T47D (cell line): ENCODE results near the gene USP33.
"Not testable (repeated sequence)": the region's sequence is repeated elsewhere in the genome, so short reads cannot be mapped to it uniquely, and the experiment has no call there.

Source experiments
- DNase-seq, 2 experiments: peaks; one replicate each; pipeline versions ENCODE4 v3.0.0 to v3.0.0-alpha.2; 2011 to 2012; ENCODE audit warnings: low read depth in 1 of 2, low spot score in 1 of 2
- JUND ChIP-seq: IDR thresholded peaks from 2 replicates; pipeline ENCODE4 v1.6.1; 2012; ENCODE audit warnings: low read depth
- in situ Hi-C: cut with HindIII; loops from 2 replicates; pipeline ENCODE4 v1.10.0; 2016; ENCODE audit warnings: low sequenced_read_pairs, low pct_unique_long_range_greater_than_20kb

The USP33 gene

DNA sequence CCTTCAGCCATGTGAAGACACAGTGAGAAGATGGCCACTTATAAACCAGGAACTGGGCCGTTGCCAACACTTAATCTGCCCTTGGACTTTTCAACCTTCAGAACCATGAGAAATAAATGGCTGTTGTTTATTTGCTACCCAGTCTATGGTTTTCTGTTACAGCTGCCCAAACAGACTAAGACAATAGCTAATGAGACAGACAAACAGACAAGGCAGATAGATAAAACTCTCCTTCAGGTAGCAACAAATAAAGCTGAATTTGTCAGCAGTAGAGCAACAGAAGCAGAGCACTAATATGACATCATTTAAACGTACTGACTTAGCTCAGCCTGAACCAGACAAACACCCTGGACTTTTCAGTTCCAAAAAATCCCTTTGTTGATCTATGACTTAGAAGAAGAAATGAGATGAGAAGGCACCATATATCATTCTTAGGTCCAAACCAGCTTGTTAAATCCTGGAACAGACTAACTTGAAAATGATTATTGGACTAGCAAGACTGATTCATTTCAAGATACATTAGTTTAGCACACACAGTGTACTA lies 104.1 kb downstream of the USP33 start:
- no peak for TF ChIP-seq JUND
- DNase-seq = peak in 1 of 2 experiments; percentile 44
- in situ Hi-C loops = no loop called here

GRCh38 chr1:77652970-77653516 lies 106.6 kb downstream of the USP33 start:
- no peak for DNase-seq
- in situ Hi-C loops = no loop called here
- TF ChIP-seq JUND = no peak

DNA sequence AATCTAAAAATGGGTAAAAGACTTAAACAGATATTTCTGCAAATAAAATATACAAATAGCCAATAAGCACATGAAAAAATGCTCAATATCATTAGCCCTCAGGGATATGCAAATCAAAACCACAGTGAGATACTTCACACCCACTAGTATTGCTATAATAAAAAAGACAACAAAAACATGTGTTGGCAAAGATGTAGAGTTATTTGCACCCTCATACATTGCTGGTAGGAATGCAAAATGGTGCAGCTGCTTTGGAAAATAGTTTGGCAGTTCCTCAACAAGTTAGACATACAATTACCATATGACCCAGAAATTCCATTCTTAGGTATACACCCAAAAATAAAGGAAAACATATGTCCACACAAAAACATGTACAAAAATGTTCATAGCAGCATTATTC lies 107.4 kb downstream of the USP33 start:
- in situ Hi-C loops = no loop called here
- TF ChIP-seq JUND = no peak
- no peak for DNase-seq

GRCh38 chr1:77649127-77649526 lies 110.5 kb downstream of the USP33 start:
- in situ Hi-C loops = no loop called here
- DNase-seq = no peak
- no peak for TF ChIP-seq JUND

GRCh38 chr1:77646224-77646623 lies 113.4 kb downstream of the USP33 start:
- in situ Hi-C loops, DNase-seq: not testable (repeated sequence)
